Measurements from ENCODE around the gene MCUR1. TPM values are rescaled to one million over a fixed set of nuclear protein-coding genes. Genes with fewer than 3 reads are reported as not detected.
A peak's percentile ranks its signal among the peaks of the same experiment; 100 is the strongest.

MCUR1 gene
- total and polyA plus RNA-seq, 9 of the 15 experiments (the other 6 are each of a cell fraction or from before 2014, with no cell fraction given): 5.1 to 60.2 (median 41.4) TPM

GRCh38 chr6:13766201-13766634 is 48.1 kb downstream of the MCUR1 start (continued):
- TF ChIP-seq ZBTB33 (CRISPR knock-in tag; IDR thresholded peaks at IDR 0.05): peak; percentile 71

GRCh38 chr6:13765570-13765969 is 48.8 kb downstream of the MCUR1 start:
- POLR2A ChIA-PET: interaction anchor here (1.5 kb wide), 1 partner anchor 10 kb away, joined by 4 read pairs; no protein-coding TSS in a partner anchor
- Histone ChIP-seq H3K27me3 (ENCODE audit: control insufficient read depth in 2 of 2, insufficient read depth in 2 of 2, low read length in 2 of 2) (no peaks in the 10 kb centered on the region; a peak in 1 of 5 replicates), H3K4me2 (ENCODE audit: insufficient read depth, low read length) (no peak overlapping the region), H3K27ac (ENCODE audit: extremely low read depth, low read depth, low read length) (no peak overlapping the region), H2AFZ (ENCODE audit: low read depth, low read length) (no peak overlapping the region), H4K20me1 (replicated peaks; ENCODE audit: control insufficient read depth, insufficient read depth, low read length) (no peaks in the 10 kb centered on the region), H3K4me3 (no peak overlapping the region), H3K9me1 (ENCODE audit: control insufficient read depth, insufficient read depth, low read length) (no peaks in the 10 kb centered on the region), H3K79me2 (ENCODE audit: control insufficient read depth, insufficient read depth, low read length) (no peaks in the 10 kb centered on the region), H3K9me3 (replicated peaks; ENCODE audit: control insufficient read depth, insufficient read depth, low read depth, low read length) (0 out of 2 replicates have a peak, but pooled peaks cover 2% of the 10 kb centered on the region), H3K9ac (ENCODE audit: insufficient read depth in 1 of 2, low read depth in 2 of 2, low read length in 2 of 2) (no peak overlapping the region), H3K4me1 (replicated peaks in 1 of 2; ENCODE audit: control insufficient read depth in 2 of 2, insufficient read depth in 2 of 2, low read length in 2 of 2) (peaks cover 2 to 9% of the 10 kb centered on the region in 2 experiments; a peak in 2 of 5 replicates), H3K36me3 (ENCODE audit: control insufficient read depth, insufficient read depth, low read length) (no peaks in the 10 kb centered on the region)
- intact Hi-C loops (cut with micrococcal nuclease): loop anchor here (5.0 to 10.0 kb wide), 2 partner anchors 143 to 431 kb away; no protein-coding TSS in a partner anchor
- ATAC-seq: 0 out of 3 replicates have a peak, but pooled peaks have one; percentile 14
- no TSS peak for BruUV-seq (replicated peaks)
- in situ Hi-C loops (cut with MboI): no loop called here
- no peak for DNase-seq (ENCODE audit: extremely low read depth in 1 of 4, low spot score in 3 of 4)
- peak; percentile 47 for TF ChIP-seq MEIS2 (IDR thresholded peaks at IDR 0.05; ENCODE audit: partially characterized antibody)
- TF ChIP-seq ZBTB2 (IDR thresholded peaks at IDR 0.05): no peak
- TF ChIP-seq PKNOX1 (IDR thresholded peaks at IDR 0.05): 0 out of 2 replicates have a peak, but pooled peaks have one; percentile 21
- TF ChIP-seq CHAMP1 (IDR thresholded peaks at IDR 0.05): no peak
- no peak for TF ChIP-seq DEAF1 (CRISPR knock-in tag; IDR thresholded peaks at IDR 0.05)
- TF ChIP-seq RUNX1 (IDR thresholded peaks at IDR 0.05; ENCODE audit: low read depth): no peak
- TF ChIP-seq NFE2 (IDR thresholded peaks at IDR 0.05; ENCODE audit: low read depth): peak; percentile 24; the same call in 1 of the 2 replicates
- TF ChIP-seq YBX1 (IDR thresholded peaks at IDR 0.05): no peak
- no peak for TF ChIP-seq ZSCAN32 (CRISPR knock-in tag; IDR thresholded peaks at IDR 0.05)
- no peak for FAIRE-seq
- CTCF ChIA-PET (ENCODE audit: low intra/inter-chr PET ratio): interaction anchor here (0.5 kb wide), 1 partner anchor 427 kb away, joined by 3 read pairs; no protein-coding TSS in a partner anchor
- 34% methylated on average over 7 of the region's 8 CpGs for WGBS (ENCODE audit: insufficient coverage, low coverage, missing lambda C conversion rate)

All from K562 (cell line).